H1 (cell line): ENCODE data around the gene OBSCN. TPM values are rescaled to one million over a fixed set of nuclear protein-coding genes. Genes with fewer than 3 reads are reported as not detected.

ENCODE experiments used
- CREB1 ChIP-seq: IDR thresholded peaks from 2 replicates; pipeline ENCODE4 v1.6.1; 2012; ENCODE audit warnings: inconsistent platforms
- POLR2A ChIP-seq, 2 experiments: IDR thresholded peaks; 1 replicate in 1 of 2; 2 replicates in 1 of 2; pipeline ENCODE4 v1.6.1; 2011; ENCODE audit warnings: low read depth in 2 of 2, low read length in 2 of 2, mild to moderate bottlenecking in 2 of 2; ENCODE audit errors: control extremely low read depth in 1 of 2
- RNF2 ChIP-seq: fragments of 200-900, 300-1000 bp; sonication (generic); IDR thresholded peaks from 2 replicates; pipeline ENCODE4 v1.7.1; 2016; ENCODE audit warnings: borderline replicate concordance, low read depth, mild to moderate bottlenecking, antibody characterized with exemption, low read length; ENCODE audit not compliant: poor library complexity, severe bottlenecking; ENCODE audit errors: missing control alignments
- SAP30 ChIP-seq: fragments of 300-600 bp; sonication (generic); IDR thresholded peaks from 2 replicates; pipeline ENCODE4 v1.7.1; 2012; ENCODE audit warnings: low read length, moderate library complexity, mild to moderate bottlenecking, inconsistent platforms; ENCODE audit not compliant: insufficient read depth, insufficient replicate concordance
- ZNF274 ChIP-seq: IDR thresholded peaks from 2 replicates; pipeline ENCODE4 v1.7.0; 2012; ENCODE audit warnings: low read length, borderline replicate concordance; ENCODE audit errors: extremely low read depth
- polyA plus RNA-seq, 7 experiments: library from polyadenylated mRNA; depleted of rRNA in 3 of 7; stranded (reverse) in 5 of 7; unstranded in 2 of 7; fragments of >200 nt in 5 of 7; fragments of 200-250 nt in 2 of 7; gene quantifications; 1 replicate in 5 of 7; 2 replicates in 1 of 7; 4 replicates in 1 of 7; pipeline versions ENCODE4 v1.2.1 to v1.2.3, GENCODE V29; 2011 to 2013; ENCODE audit warnings: missing spikeins in 2 of 7, mixed read lengths in 2 of 7
- total RNA-seq: library from RNA; stranded (reverse); fragmentation: NEBNext Ultra II Directional; extraction: Animal tissue kit (Norgen Biotek cat#: 25700); gene quantifications from 2 replicates; pipeline ENCODE4 v1.2.1, GENCODE V29; 2021

OBSCN gene
- total and polyA plus RNA-seq, 2 of the 8 experiments (the other 6 are each of a cell fraction or from before 2014, with no cell fraction given), result 7.5 to 28.4 TPM

DNA sequence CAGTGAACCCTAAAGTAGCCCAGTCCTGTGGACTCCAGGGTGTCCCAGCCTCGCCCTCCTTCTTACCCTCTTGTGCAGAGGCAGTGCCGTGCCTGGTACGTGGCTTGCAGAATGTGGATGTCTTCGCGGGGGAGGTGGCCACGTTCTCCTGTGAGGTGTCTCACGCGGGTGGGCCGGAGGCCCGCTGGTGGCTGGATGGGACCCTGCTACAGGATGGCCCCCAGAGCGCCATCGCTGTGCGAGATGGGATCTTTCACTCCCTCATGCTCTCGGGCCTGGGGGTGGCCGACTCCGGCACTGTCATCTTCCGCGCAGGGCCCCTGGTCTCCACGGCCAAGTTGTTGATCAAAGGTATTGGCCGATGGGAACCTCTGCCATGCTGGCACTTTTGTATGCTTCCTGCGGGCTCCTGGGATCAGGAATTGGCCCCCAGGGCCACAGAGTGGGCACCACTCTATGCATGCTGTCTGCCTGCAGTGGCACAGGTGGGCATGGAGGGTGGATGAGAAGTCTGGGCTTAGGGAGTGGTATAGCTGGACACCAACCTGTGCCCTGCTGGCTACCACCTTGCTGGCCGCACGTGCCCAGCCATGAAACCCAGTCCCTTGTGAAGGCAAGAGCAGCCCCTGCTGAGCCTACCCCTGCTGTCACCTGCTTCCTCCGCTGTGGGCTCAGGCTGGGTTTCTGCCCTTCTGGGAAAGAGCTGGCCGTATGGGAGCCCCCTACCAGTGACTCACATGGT, 105.9 kb downstream of the OBSCN start (continued):
- TF ChIP-seq SAP30 (no peak), RNF2 (no peak), POLR2A (IDR thresholded peaks at IDR 0.05; ENCODE audit: control extremely low read depth in 1 of 2, low read depth in 2 of 2, low read length in 2 of 2) (no peak), ZNF274 (no peak), CREB1 (no peak)
